SU-DHL-6 (cell line): ENCODE measurements around the gene LMOD2.

Experiments used
- EZH2phosphoT487 ChIP-seq: fragments of 200-600 bp; sonication (generic), shearing (Covaris generic); conservative IDR thresholded peaks from 2 replicates; pipeline ENCODE4 v1.6.1; 2018; ENCODE audit warnings: mild to moderate bottlenecking, antibody characterized with exemption, low read length, moderate library complexity, mixed read lengths
- TF ChIP-seq, protein P1 (sequence below): fragments of 200-600 bp; sonication (generic); IDR thresholded peaks from one replicate; pipeline ENCODE4 v1.5.1; 2017; ENCODE audit warnings: antibody characterized with exemption, mild to moderate bottlenecking, low read length, moderate library complexity; ENCODE audit not compliant: insufficient read depth, poor library complexity, severe bottlenecking

DNA sequence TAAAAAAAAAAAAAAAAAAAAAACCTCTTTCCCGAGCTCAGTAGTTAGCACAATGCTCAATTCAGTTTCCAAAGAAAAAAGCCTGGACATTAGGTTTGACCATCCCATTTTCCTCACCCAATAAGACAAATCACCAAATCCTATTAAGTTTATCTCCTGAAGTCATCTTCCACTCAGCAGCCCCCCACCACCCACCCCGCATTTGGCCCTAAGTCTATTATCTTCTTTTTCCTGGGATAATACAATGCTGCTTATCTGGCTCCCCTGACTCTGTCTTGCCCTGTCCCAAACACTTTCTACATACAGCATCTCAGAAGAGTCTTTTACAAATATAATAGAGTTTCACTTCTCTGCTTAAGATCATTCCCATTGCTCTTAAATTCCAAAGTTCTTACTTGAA is 17.8 kb upstream of the LMOD2 start:
- TF ChIP-seq, protein P1, sequence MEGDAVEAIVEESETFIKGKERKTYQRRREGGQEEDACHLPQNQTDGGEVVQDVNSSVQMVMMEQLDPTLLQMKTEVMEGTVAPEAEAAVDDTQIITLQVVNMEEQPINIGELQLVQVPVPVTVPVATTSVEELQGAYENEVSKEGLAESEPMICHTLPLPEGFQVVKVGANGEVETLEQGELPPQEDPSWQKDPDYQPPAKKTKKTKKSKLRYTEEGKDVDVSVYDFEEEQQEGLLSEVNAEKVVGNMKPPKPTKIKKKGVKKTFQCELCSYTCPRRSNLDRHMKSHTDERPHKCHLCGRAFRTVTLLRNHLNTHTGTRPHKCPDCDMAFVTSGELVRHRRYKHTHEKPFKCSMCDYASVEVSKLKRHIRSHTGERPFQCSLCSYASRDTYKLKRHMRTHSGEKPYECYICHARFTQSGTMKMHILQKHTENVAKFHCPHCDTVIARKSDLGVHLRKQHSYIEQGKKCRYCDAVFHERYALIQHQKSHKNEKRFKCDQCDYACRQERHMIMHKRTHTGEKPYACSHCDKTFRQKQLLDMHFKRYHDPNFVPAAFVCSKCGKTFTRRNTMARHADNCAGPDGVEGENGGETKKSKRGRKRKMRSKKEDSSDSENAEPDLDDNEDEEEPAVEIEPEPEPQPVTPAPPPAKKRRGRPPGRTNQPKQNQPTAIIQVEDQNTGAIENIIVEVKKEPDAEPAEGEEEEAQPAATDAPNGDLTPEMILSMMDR: no peak
- TF ChIP-seq EZH2phosphoT487: no peak
